ENCODE data around the gene TMEM125. TPM values are rescaled to one million over a fixed set of nuclear protein-coding genes. Genes with fewer than 3 reads are reported as not detected.
A peak's percentile ranks its signal among the peaks of the same experiment; 100 is the strongest.

Gene TMEM125
- total RNA-seq, 4 donors from 2014 or later, result 0.20 to 2.6 (median 0.21) TPM; not detected in 1

GRCh38 chr1:43318831-43319230 lies 49.0 kb downstream of the TMEM125 start:
- Histone ChIP-seq H3K4me1 (peaks cover 0 to 30% (median 2%) of the 10 kb centered on the region in 4 donors), H3K4me3 (no peak overlapping the region), H3K27me3 (no peaks in the 10 kb centered on the region), H3K9me3 (no peaks in the 10 kb centered on the region), H3K27ac (peak overlapping the region in 1 of 4 donors; percentile 43), H3K36me3 (peaks cover 0 to 12% (median 0%) of the 10 kb centered on the region in 3 donors)
- WGBS, 2 donors, result 68 to 84% methylated on average over 4 of the region's 4 CpGs
- no peak for TF ChIP-seq EP300 (IDR thresholded peaks at IDR 0.05)
- TF ChIP-seq POLR2A (IDR thresholded peaks at IDR 0.05), result no peak
- TF ChIP-seq CTCF (IDR thresholded peaks at IDR 0.05), result no peak
- DNase-seq (ENCODE audit: low spot score in 2 of 2), result no peak

- no peak for TF ChIP-seq POLR2A (IDR thresholded peaks at IDR 0.05)
- TF ChIP-seq EP300 (IDR thresholded peaks at IDR 0.05), result no peak
- no peak for TF ChIP-seq CTCF (IDR thresholded peaks at IDR 0.05)
- DNase-seq (ENCODE audit: low spot score in 2 of 2), result no peak
- WGBS, 2 donors, result 92 to 94% methylated on average over 5 of the region's 5 CpGs
These were observed 49.5 kb downstream of the TMEM125 start for GRCh38 chr1:43319288-43319687.

GRCh38 chr1:43319766-43320165 lies 50.0 kb downstream of the TMEM125 start:
- peaks cover 0 to 22% (median 0%) of the 10 kb centered on the region in 3 donors for H3K36me3 ChIP-seq
- no peak for TF ChIP-seq CTCF (IDR thresholded peaks at IDR 0.05)
- TF ChIP-seq EP300 (IDR thresholded peaks at IDR 0.05), result no peak
- TF ChIP-seq POLR2A (IDR thresholded peaks at IDR 0.05), result no peak
- no peak overlapping the region for H3K4me3 ChIP-seq
- peaks cover 0 to 29% (median 2%) of the 10 kb centered on the region in 4 donors for H3K4me1 ChIP-seq
- H3K27me3 ChIP-seq, result no peaks in the 10 kb centered on the region
- no peak overlapping the region for H3K27ac ChIP-seq
- H3K9me3 ChIP-seq, result peaks cover 0 to 8% (median 0%) of the 10 kb centered on the region in 4 donors
- 88 to 97% methylated on average over 2 to 3 of the region's 3 CpGs for WGBS, 2 donors
- no peak for DNase-seq (ENCODE audit: low spot score in 2 of 2)

More at GRCh38 chr1:43319288-43319687, 49.5 kb downstream of the TMEM125 start:
- Histone ChIP-seq H3K27ac (no peak overlapping the region), H3K36me3 (peaks cover 0 to 17% (median 0%) of the 10 kb centered on the region in 3 donors), H3K9me3 (peaks cover 0 to 3% (median 0%) of the 10 kb centered on the region in 4 donors), H3K27me3 (no peaks in the 10 kb centered on the region), H3K4me1 (peaks cover 0 to 30% (median 2%) of the 10 kb centered on the region in 4 donors), H3K4me3 (no peak overlapping the region)

GRCh38 chr1:43321331-43321891 lies 51.6 kb downstream of the TMEM125 start:
- DNase-seq (ENCODE audit: low spot score in 2 of 2), result no peak

More at GRCh38 chr1:43321331-43321891, 51.6 kb downstream of the TMEM125 start:
- Histone ChIP-seq H3K4me1 (peaks cover 0 to 12% (median 0%) of the 10 kb centered on the region in 4 donors), H3K36me3 (peaks cover 0 to 25% (median 0%) of the 10 kb centered on the region in 3 donors), H3K27me3 (no peaks in the 10 kb centered on the region), H3K27ac (no peak overlapping the region), H3K9me3 (peaks cover 0 to 23% (median 0%) of the 10 kb centered on the region in 4 donors), H3K4me3 (no peak overlapping the region)
- no peak for TF ChIP-seq EP300 (IDR thresholded peaks at IDR 0.05)
- no peak for TF ChIP-seq POLR2A (IDR thresholded peaks at IDR 0.05)
- no peak for TF ChIP-seq CTCF (IDR thresholded peaks at IDR 0.05)
- WGBS, 2 donors, result 84 to 90% methylated on average over 16 of the region's 16 CpGs

Measured in tibial nerve (tissue), 4 donors.